ENCODE measurements around the gene BNIP5.

The BNIP5 gene

DNA sequence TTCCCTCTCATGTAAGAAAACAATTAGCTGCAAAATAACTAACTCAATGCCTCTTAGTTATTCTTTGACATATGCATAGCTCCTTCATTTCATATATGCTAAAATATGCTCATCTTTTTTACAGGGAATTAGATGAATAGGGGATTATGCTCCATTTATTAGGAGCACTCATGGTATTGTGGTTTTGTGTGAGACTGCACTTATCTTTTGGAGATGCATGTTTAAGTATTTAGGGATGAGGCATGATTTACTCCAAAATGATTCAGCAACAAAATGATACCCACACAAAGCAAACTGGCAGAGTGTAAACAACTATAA lies 8.8 kb downstream of the BNIP5 start:
- no peak for DNase-seq
- Mint-ChIP-seq H3K9me3 (no peaks in the 10 kb centered on the region), H3K4me3 (no peak overlapping the region), H3K4me1 (ENCODE audit: low read depth) (no peaks in the 10 kb centered on the region), H3K36me3 (ENCODE audit: low read depth) (no peaks in the 10 kb centered on the region), H3K27me3 (peaks cover 2% of the 10 kb centered on the region), H3K27ac (no peak overlapping the region)

- no peaks in the 10 kb centered on the region for H3K4me1 Mint-ChIP-seq (ENCODE audit: low read depth)
Measured at GRCh38 chr6:36327226-36327918, 9.3 kb downstream of the BNIP5 start.

GRCh38 chr6:36326356-36326995 lies 10.2 kb downstream of the BNIP5 start:
- Mint-ChIP-seq H3K4me1 (ENCODE audit: low read depth) (no peaks in the 10 kb centered on the region), H3K9me3 (no peaks in the 10 kb centered on the region), H3K4me3 (no peak overlapping the region), H3K27ac (no peak overlapping the region), H3K36me3 (ENCODE audit: low read depth) (no peaks in the 10 kb centered on the region), H3K27me3 (no peaks in the 10 kb centered on the region)
- DNase-seq: no peak

More at GRCh38 chr6:36327226-36327918, 9.3 kb downstream of the BNIP5 start:
- DNase-seq: no peak
- H3K36me3 Mint-ChIP-seq (ENCODE audit: low read depth): no peaks in the 10 kb centered on the region
- H3K27ac Mint-ChIP-seq: no peak overlapping the region
- H3K27me3 Mint-ChIP-seq: no peaks in the 10 kb centered on the region
- H3K4me3 Mint-ChIP-seq: no peak overlapping the region
- H3K9me3 Mint-ChIP-seq: no peaks in the 10 kb centered on the region

- Mint-ChIP-seq H3K27ac (no peak overlapping the region), H3K36me3 (ENCODE audit: low read depth) (no peaks in the 10 kb centered on the region), H3K4me1 (ENCODE audit: low read depth) (no peaks in the 10 kb centered on the region), H3K27me3 (no peaks in the 10 kb centered on the region), H3K9me3 (no peaks in the 10 kb centered on the region), H3K4me3 (no peak overlapping the region)
- no peak for DNase-seq
Measured at GRCh38 chr6:36324715-36325114, 12.0 kb downstream of the BNIP5 start.

DNA sequence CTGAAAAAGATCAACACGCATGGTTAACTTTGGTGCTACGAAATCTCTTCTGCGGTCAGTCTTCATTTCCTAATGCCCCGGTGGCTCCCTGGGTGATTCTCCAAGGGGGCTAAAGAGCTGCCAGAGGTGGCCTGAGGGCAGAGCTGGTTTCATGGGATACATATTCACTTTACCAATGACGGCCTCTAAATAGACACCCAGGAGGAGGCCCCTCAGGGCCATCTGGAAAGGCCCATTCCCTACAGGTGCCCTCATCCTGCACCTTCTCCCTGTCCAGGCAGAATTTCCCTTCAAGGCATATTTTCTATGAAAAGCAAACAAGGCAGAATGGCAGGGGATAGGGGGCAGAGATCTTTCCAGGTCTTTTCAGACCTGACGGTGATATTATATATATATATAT lies 12.5 kb downstream of the BNIP5 start:
- no peak overlapping the region for H3K4me3 Mint-ChIP-seq
- DNase-seq: no peak
- H3K27ac Mint-ChIP-seq: no peak overlapping the region
- no peaks in the 10 kb centered on the region for H3K27me3 Mint-ChIP-seq
- H3K9me3 Mint-ChIP-seq: no peaks in the 10 kb centered on the region
- H3K36me3 Mint-ChIP-seq (ENCODE audit: low read depth): no peaks in the 10 kb centered on the region
- no peaks in the 10 kb centered on the region for H3K4me1 Mint-ChIP-seq (ENCODE audit: low read depth)

DNA sequence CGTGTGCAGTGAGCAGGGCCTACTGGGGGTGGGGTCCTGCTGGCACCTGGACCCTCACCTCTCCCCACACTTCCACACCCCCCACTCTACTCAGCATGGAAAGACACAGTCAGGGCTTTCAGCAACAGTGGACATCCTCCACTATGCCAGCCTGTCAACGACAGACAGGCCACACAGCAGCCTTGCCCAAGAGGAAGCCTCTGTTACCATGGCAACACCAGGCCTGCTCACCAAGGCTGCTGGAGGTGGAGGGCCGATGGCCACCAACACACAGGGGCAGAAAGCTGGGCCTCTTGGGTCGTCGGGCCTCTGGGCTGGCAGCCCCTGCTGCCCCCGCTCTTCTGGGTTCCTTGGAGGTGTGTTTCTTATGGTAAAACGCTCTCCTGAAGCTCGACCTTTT lies 13.6 kb downstream of the BNIP5 start:
- H3K27me3 Mint-ChIP-seq: no peaks in the 10 kb centered on the region
- no peak overlapping the region for H3K4me3 Mint-ChIP-seq
- H3K9me3 Mint-ChIP-seq: no peaks in the 10 kb centered on the region
- H3K27ac Mint-ChIP-seq: no peak overlapping the region
- no peak for DNase-seq
- H3K36me3 Mint-ChIP-seq (ENCODE audit: low read depth): no peaks in the 10 kb centered on the region
- no peaks in the 10 kb centered on the region for H3K4me1 Mint-ChIP-seq (ENCODE audit: low read depth)

DNA sequence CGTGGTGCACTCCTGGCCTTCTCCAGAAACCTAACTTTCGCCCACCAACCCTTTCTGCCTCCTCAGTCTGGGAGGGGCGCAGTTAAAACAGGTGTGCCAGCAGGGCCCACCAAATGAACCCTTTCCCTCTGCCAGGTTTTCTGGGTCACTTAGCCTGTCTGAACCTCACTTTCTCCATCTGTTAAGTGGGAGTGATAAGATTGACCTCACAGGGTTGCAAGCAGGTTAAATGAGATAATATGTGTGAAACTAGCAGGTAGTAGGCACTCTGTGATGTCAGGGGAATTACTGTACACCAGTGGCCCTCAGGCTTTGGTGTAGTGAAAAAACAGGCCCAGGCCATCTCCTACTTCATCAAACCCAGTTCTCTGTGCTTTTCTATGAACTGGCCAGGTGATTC lies 14.1 kb downstream of the BNIP5 start:
- Mint-ChIP-seq H3K36me3 (ENCODE audit: low read depth) (no peaks in the 10 kb centered on the region), H3K9me3 (no peaks in the 10 kb centered on the region)

DNA sequence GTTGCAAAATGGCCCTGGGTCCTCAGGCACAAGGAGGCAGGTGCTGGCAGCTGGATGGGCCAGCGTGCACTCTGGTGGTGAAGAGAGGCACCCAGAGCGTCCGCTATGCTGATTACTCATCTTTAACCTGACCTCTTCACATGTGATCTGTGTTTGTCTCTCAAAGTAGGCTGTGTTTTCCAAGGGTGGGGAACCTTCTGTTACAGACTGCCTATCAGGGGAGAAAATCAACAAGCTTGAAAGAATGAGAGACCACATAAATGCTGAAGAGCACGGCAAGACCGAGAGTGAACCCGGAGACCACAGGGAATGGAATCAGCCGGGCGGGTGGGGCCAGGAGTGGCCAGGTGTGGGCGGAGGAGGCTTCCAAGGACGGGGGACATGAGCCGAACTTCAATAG lies 16.2 kb downstream of the BNIP5 start:
- Mint-ChIP-seq H3K36me3 (ENCODE audit: low read depth) (no peaks in the 10 kb centered on the region), H3K4me3 (no peak overlapping the region), H3K4me1 (ENCODE audit: low read depth) (no peaks in the 10 kb centered on the region), H3K27ac (no peak overlapping the region), H3K9me3 (no peaks in the 10 kb centered on the region), H3K27me3 (no peaks in the 10 kb centered on the region)
- DNase-seq: no peak

More for the DNA sequence above, 14.1 kb downstream of the BNIP5 start:
- Mint-ChIP-seq H3K4me3 (no peak overlapping the region), H3K27ac (no peak overlapping the region), H3K27me3 (no peaks in the 10 kb centered on the region), H3K4me1 (ENCODE audit: low read depth) (no peaks in the 10 kb centered on the region)
- no peak for DNase-seq

DNA sequence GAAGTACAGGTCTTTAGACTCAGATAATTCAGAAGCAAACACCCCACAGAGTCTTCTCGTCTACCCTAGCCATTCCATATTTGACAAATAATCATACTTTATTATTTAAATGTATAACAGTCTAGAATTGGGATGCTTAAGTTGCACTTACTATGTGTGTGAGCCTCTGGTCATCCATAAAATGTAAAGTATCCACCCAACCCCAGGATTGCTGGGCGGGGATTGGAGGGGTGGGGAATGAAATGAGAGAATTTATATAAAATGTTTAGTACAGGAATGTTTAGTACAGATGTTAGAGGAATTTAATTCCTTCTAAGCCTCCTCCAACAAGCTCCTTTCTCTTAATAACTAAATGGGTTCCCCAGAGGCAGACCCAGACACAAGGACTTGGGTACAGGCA lies 16.9 kb downstream of the BNIP5 start:
- Mint-ChIP-seq H3K36me3 (ENCODE audit: low read depth) (no peaks in the 10 kb centered on the region), H3K27ac (no peak overlapping the region), H3K4me3 (no peak overlapping the region), H3K27me3 (no peaks in the 10 kb centered on the region), H3K9me3 (no peaks in the 10 kb centered on the region), H3K4me1 (ENCODE audit: low read depth) (no peaks in the 10 kb centered on the region)
- no peak for DNase-seq

- Mint-ChIP-seq H3K9me3 (no peaks in the 10 kb centered on the region), H3K27me3 (no peaks in the 10 kb centered on the region), H3K4me1 (ENCODE audit: low read depth) (no peaks in the 10 kb centered on the region), H3K36me3 (ENCODE audit: low read depth) (no peaks in the 10 kb centered on the region), H3K27ac (no peak overlapping the region), H3K4me3 (no peak overlapping the region)
- DNase-seq: no peak
Measured at GRCh38 chr6:36319436-36319762, 17.3 kb downstream of the BNIP5 start.

DNA sequence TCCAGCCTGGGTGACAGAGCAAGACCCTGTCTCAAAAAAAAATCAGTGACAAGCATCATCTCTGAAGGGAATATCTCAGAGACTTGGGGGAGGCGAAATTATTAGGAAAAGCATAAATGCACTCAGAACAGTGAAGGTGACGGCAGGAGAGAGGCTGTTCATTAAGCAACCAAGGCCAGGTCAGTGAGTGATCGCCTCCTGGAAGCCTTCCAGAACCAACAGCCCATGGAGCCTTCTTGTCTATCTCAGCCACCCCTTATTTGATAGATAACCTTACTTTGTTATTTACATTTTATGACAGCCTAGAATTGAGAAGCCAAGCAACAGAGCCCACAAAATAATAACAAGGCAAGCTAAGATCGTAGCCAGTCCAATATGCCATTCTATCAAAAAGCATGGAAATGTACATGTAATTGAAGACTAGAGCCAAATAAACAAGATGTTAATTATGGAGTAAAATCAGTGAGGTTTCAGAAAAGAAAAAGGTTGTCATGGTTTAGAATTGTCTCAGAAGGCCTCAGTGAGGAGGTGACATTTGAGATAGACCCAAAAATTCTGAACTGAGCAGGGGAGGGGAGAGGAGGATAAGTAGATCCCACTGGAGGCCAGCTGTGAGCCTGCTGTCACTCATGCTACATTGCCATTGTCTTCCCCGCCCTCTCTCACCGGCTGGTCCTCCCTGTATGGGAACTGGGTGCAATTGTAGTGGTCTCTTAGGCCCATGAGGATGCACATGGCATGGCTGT lies 17.8 kb downstream of the BNIP5 start:
- H3K27me3 Mint-ChIP-seq: no peaks in the 10 kb centered on the region
- H3K4me1 Mint-ChIP-seq (ENCODE audit: low read depth): no peaks in the 10 kb centered on the region
- H3K4me3 Mint-ChIP-seq: no peak overlapping the region
- no peaks in the 10 kb centered on the region for H3K36me3 Mint-ChIP-seq (ENCODE audit: low read depth)
- DNase-seq: no peak
- H3K27ac Mint-ChIP-seq: no peak overlapping the region
- H3K9me3 Mint-ChIP-seq: no peaks in the 10 kb centered on the region

GRCh38 chr6:36317623-36318022 lies 19.1 kb downstream of the BNIP5 start:
- H3K4me1 Mint-ChIP-seq (ENCODE audit: low read depth): no peaks in the 10 kb centered on the region
- no peaks in the 10 kb centered on the region for H3K27me3 Mint-ChIP-seq
- H3K36me3 Mint-ChIP-seq (ENCODE audit: low read depth): no peaks in the 10 kb centered on the region

GRCh38 chr6:36315921-36316320 lies 20.8 kb downstream of the BNIP5 start:
- H3K27ac Mint-ChIP-seq: no peak overlapping the region
- no peaks in the 10 kb centered on the region for H3K4me1 Mint-ChIP-seq (ENCODE audit: low read depth)
- H3K4me3 Mint-ChIP-seq: no peak overlapping the region
- no peaks in the 10 kb centered on the region for H3K9me3 Mint-ChIP-seq
- DNase-seq: no peak
- no peaks in the 10 kb centered on the region for H3K27me3 Mint-ChIP-seq
- H3K36me3 Mint-ChIP-seq (ENCODE audit: low read depth): no peaks in the 10 kb centered on the region

More at GRCh38 chr6:36317623-36318022, 19.1 kb downstream of the BNIP5 start:
- H3K9me3 Mint-ChIP-seq: no peaks in the 10 kb centered on the region
- no peak overlapping the region for H3K27ac Mint-ChIP-seq
- DNase-seq: no peak
- H3K4me3 Mint-ChIP-seq: no peak overlapping the region

- no peaks in the 10 kb centered on the region for H3K27me3 Mint-ChIP-seq
- no peak for DNase-seq
- H3K4me3 Mint-ChIP-seq: no peak overlapping the region
- H3K4me1 Mint-ChIP-seq (ENCODE audit: low read depth): no peaks in the 10 kb centered on the region
- H3K27ac Mint-ChIP-seq: no peak overlapping the region
- H3K36me3 Mint-ChIP-seq (ENCODE audit: low read depth): no peaks in the 10 kb centered on the region
- H3K9me3 Mint-ChIP-seq: no peaks in the 10 kb centered on the region
Measured at GRCh38 chr6:36314221-36315014, 22.3 kb downstream of the BNIP5 start.

DNA sequence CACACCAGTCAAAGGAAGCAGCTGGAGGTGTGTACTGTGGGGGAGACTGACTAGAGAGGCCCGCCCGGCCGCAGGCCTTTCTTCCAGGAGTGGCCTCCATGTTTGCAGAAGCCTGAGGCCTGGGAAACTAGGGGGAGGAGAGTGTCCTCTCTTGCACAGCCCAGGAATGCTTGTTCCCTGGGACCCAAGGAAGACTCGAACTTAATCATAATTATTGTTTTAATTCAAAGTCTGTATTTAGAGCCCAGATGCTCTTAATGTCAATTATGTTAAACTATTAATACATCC lies 23.1 kb downstream of the BNIP5 start:
- no peaks in the 10 kb centered on the region for H3K27me3 Mint-ChIP-seq
- H3K27ac Mint-ChIP-seq: no peak overlapping the region
- H3K4me3 Mint-ChIP-seq: no peak overlapping the region
- no peaks in the 10 kb centered on the region for H3K9me3 Mint-ChIP-seq
- H3K36me3 Mint-ChIP-seq (ENCODE audit: low read depth): no peaks in the 10 kb centered on the region
- H3K4me1 Mint-ChIP-seq (ENCODE audit: low read depth): no peaks in the 10 kb centered on the region
- DNase-seq: no peak
